Myocyte (in vitro differentiated cells): ENCODE results near the gene TFPI. TPM values are rescaled to one million over a fixed set of nuclear protein-coding genes. Genes with fewer than 3 reads are reported as not detected.

Experiments
- DNase-seq: peaks from one replicate; pipeline ENCODE4 v3.0.0-alpha.2; 2012; ENCODE audit warnings: low read depth
- total RNA-seq: library from RNA; depleted of rRNA; stranded (reverse); fragments of >200 nt; gene quantifications from 2 replicates; pipeline ENCODE4 v1.2.3, GENCODE V29; 2014

The TFPI gene
- total RNA-seq, 1 donor from 2014 or later, result 151 TPM

DNA sequence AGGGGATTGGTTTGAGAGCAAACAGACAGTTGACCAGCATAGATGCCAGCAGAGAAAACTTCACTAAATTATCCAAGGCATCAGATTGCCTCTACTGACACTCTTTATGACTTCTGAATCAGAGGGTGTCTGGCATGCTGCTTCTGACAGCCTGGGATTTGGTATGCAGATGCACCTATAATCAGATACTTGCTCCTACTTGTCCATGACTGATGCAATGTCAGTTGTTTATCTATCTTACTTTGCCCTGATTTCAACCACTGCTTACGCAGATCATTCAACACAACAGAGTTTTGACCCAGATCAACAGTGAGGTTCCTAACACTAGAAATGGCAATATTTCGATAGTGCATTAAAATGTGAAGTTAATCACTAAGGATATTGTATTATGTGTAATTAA lies 83.5 kb downstream of the TFPI start:
- no peak for DNase-seq

DNA sequence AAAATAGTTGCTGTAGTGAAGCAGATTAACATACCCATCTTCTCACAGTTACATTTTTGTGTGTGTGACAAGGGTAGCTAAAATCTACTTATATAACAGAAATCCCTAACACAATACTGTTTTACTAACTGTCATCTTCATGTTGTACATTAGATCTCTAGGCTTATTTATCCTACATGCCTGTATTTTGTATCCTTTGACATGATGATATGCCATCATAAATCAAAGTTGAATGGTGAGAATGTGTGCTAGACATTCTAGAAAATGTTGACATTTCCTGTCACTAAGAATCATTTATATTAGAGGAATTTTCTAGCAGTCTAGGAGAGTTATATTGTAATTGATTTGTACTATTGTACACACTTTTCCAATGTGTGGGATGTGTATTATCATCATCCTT lies 84.7 kb downstream of the TFPI start:
- DNase-seq, result no peak

DNA sequence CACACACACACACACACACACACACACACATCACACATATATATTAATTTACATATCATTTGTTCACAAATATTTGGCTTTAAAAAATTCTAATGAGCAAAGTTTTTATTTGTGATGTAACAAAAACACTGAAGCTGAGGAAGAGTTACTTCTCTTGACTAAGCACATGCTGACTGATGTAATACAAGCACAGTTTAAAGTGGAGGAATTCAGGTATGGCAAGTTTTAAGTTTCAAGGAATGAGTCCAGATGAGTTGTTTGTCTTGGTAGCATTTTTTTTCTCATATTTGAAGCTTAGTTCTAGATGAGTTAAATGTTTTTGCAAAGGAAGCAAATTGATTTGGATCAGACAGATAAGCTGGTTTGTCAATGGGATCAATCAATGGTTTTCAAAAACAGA lies 86.0 kb downstream of the TFPI start:
- no peak for DNase-seq

DNA sequence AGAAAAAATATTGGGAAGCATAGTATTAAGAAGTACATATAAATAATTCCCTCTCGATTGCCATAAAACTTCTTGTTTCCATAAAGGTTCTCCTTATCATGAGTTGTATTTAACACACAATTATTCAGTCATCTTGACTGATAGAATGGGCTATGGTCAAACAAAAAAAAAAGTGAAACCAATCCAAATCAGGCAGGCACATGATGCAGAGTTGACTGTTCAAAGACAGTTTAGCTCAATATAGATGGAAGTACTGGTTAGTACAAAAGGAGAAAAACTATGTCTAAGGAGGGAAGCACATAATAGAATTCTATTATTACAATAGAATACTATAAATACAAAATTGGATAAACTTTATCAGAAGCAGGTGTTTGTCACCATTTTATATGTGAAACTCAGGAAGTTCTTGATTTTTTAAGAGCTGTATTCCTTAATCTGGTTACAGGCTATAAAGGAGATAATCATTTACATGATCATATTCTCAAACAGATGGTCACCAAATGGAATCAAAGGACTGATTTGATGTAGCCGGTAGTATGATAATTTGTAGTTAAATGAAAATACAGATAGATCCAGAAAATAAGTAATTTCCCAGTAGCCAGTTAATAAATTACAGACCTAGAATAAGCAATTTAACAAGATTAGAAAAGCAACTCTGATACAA lies 88.0 kb downstream of the TFPI start:
- DNase-seq, result no peak

DNA sequence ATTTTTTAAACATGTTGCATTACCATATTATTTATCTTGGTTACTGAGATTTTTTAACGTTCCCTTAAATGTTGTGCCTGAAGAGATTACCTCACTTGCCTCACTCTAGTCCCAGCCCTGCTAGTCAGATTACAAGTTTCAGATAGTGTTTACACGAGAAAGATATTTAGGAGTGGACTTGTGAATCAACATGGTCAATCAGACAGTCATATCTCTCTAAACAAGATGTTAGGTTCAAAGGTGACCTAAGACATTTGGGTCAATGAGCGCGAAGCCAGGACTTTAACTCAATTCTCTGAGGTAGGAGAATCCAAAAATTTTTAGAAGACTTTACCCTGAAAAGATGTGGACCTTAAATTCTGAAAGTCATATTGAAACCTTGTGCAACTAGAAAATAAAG lies 91.4 kb downstream of the TFPI start:
- no peak for DNase-seq

DNA sequence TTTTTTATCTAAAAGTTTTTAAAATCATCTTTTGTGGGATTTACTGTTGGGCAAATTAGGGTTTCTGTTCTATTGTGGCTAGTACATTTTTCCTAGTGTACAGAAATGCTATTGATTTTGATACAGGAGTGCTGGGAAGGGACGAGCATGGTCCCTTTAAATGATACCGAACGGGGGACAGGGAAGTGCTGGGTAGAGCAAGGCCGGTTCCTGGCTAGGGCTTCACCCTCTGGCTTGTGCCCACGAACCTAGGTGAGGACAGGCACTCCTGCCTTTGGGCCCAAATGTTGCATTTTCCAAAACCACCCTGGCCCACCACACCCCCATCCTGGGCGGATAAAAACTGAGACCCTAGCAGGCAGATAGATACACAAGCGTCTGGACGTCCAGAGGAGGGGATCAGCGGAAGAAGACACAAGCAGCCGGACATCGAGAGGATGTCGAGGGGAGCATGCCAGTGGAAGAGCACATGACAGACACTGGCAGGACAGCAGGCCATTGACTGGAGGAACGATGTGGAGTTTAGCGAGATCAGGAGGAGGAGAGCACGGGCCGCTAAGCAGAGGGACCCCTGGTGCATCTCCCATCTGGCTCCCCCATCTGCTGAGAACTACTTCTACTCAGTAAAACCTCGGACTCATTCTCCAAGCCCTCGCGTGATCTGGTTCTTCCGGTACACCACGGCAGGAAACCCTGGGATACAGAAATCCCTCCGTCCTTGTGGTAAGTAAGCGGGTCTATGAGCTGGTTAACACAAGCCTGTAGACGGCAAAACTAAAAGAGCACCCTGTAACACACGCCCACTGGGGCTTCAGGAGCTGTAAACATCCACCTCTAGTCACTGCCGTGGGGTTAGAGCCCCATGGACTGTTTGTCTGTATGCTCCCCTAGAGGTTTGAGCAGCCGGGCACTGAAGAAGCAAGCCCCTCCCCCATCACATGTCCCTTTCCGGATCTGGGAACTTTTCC lies 92.7 kb downstream of the TFPI start:
- DNase-seq, result no peak

DNA sequence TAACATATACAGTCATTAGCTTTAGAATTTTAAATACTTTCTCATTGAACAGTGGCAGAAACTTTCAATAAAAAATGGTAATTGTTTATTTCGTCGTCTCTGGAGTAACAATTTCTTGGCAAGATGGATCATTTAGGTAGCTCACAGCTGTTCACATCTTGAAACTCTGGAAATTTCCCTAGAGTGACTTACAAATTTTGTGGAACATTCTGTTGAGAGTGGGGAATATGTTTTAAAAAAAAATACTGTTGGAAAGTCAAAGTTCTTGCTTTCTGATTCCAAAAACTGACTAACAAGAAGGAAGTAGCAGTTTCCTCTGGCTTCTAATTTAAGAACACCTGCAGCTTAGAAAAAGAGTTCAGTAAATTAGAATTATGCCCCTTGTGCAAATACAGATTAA lies 95.0 kb downstream of the TFPI start:
- no peak for DNase-seq

DNA sequence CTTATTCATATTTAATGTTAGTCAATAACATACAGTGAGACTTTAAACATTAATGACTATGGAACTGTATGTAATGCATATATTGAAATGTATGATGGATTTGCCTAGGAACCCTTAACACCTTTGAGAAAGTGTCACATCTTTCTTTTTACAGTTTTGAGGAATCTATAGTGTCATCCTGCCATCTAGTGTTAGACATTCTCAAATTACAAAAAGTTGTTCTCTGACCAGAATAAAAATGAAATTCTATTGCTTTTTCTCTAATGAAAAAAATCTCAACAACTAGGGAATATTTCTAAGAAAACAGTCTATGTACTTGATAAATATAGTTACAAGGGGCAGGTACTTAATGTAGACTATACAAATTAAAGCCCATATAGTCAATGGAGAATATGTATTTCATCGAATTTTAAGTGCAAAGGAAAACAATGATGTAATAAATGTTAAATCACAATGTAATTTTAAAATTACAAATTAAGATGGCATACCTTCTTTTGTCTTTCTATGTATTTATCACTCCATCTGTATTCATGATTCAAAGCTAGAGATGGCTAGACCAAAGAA lies 101.1 kb downstream of the TFPI start:
- DNase-seq, result peak; percentile 52

DNA sequence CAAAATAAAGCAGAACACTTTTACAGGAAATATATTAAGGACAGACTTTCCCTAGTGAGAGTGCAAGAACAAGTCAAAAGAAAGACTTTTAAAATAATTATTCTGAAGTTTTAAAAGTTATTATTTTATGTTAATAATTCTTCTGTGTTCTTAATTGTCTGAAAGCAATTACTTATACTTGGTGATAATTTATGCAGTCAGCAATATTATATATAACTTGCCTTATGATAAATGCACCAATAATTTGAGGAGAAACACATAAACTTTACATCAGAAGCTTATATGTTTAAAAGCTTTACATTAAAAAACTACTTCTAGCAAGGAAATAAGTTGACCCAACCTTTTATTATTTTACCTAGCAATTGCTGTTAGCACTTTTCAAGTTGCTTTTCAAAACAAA lies 102.7 kb downstream of the TFPI start:
- DNase-seq, result no peak

DNA sequence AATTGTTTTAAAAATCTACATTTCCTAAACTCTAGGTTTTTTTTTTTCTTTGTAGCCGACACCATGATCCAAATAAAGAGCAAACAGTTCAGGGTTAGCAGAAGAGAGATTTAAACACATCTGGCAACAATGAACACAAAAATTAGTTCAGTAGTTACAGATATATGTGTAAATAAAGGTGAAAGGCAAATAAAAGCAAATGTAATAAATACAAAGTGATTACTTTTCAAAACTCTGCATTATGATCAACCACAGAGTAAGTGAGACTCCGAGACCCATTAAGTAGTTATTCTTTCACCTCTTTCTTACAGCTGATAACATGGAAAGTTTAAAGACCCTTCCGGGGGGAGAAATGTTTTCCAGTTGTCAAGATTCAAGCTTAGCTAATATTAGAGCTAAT lies 106.9 kb downstream of the TFPI start:
- DNase-seq, result no peak

DNA sequence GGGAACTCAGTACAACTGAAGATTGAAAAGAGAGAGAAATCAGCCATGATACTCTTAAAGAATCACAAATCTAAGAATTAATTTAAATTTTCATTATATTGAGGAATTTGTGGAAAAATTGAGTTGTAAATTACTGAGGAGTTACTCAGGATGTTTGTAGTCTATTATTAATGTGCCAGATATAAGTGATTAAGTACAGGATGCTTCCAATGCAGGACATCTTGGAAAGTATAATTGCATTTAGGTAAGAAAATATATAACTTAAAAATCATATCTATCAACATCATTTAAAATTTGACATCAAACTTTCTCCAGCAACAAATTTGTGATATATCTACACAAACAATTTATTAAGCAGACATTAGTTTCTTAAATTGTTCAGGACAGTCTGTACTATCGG lies 107.5 kb downstream of the TFPI start:
- no peak for DNase-seq

DNA sequence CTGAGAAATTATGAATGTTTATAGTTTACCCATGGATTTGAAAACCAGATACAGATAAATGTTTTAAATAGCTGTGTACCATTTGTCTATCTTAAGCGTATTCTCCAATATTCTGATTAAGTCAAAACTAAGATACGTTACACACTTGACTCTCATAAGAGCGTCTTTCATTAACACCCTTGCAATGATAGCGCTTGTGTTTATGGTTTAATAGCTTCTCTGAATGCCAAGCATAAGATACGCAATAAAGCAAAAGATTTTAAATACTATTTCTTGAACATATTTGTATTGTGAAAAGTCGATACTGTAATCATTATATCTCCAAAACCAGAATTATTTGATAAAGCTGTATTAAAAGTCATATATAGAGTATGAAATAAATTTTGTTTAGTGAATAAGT lies 109.2 kb downstream of the TFPI start:
- DNase-seq, result no peak

DNA sequence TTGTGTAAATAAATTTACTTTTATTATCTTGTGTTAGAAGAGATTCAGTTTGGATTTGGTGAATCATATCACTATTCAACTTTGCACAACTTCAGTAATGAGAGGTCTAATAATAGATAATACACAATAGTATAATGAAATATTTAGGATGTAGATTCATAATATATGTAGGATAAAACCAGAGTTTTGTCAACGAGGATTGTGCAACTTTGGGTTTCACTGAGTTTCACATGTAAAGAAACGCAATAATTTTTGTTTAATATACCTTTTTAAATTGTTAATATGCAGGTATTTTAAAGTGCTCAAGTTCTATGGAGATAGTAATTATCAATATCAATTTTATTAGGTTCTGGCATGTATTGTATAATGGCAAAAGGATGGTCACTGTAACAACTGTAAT lies 111.5 kb downstream of the TFPI start:
- no peak for DNase-seq

DNA sequence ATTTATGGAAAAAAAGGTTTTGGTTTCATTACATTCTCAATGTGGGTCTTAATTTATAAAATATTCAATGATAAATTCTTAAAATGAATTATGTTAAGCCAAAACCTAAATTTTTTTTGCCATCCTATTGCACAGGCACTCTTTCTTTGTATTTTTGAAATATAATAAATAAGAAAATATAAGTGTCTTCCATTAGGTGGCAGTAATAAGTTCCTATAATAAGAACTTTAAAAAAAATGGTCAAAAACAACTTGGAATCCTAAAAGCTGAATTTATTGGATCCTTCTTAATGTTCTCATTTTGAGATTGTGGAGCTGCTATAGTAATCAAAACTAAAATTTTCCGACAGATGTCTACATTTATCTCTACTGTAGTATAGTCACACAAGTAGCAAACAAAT lies 111.9 kb downstream of the TFPI start:
- DNase-seq, result no peak

DNA sequence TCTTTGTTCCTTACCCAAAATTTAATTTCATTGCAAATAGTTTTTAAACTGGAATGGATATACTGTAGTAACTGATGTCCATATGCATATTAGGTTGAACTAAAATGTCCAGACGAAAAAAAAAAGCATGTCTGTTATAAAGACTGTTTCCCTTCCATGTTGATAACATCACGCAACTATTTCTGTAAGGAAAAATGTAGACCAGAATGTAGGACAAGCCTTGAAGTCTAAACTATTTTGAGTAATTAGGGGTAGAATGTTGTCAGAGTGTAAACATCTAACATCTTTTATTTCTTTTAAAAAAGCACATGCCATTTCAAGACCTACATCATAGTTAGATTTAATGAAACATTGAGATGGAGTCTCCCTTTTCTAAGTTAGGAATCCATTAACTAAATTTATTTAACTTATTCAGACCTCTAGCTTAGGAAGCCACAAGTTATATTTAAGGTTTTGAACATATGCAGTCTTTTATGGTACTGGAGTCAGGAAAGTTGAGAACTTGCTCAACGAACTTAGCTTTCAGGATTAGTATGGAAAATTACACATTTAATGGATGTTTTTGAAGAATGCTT lies 114.0 kb downstream of the TFPI start:
- DNase-seq, result no peak

DNA sequence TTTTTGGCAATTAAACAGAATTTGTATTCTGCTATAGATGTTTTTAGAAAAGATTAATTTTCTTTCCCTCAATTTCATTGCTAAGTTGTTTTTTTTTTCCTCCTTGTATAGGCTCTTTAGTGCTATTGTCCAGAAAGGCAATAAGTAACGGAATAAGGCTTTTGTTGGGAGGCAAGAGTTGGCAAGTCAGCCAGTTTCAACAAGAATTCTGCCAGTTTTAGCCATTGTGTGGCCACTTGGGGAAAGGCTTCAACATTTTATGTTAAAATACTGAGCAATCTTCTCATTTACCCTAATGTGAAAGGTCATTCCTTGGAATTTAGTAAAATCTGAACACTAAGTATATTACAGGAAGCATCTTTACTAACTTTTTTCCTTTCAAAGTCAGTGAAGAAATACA lies 115.8 kb downstream of the TFPI start:
- no peak for DNase-seq

DNA sequence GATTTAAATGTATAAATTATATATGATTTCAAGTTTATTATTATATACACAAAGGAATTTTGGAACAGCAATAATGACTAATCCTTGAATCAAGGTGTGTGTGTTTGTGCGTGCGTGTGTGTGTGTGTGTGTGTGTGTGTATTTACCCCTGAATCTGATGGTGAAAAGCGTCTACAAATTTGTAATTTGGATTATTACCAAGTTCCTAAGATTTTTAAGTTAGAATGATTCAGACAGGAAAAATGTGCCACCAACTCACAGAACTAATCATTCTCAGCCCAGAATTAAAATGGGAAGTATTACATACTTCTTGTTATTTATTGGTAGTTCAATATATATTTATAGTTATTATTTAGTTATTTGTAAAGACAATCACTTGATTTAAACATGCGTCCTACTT lies 118.5 kb downstream of the TFPI start:
- no peak for DNase-seq

DNA sequence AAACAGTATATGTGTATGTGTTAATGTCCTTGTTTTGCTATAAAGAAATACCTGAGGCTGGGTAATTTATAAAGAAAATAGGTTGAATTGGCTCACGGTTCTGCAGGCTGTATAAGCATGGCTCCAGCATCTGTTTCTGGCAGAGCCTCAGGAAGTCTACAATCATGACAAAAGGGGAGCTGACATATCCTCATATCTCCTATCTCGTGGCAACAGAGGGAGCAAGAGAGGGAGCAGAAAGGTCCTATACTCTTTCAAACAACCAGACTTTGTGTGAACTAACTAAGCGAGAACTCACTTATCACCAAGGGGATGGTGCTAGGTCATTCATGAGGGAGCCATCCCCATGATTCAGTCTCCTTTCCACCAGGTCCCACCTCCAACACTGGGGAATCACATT lies 119.2 kb downstream of the TFPI start:
- DNase-seq, result no peak

DNA sequence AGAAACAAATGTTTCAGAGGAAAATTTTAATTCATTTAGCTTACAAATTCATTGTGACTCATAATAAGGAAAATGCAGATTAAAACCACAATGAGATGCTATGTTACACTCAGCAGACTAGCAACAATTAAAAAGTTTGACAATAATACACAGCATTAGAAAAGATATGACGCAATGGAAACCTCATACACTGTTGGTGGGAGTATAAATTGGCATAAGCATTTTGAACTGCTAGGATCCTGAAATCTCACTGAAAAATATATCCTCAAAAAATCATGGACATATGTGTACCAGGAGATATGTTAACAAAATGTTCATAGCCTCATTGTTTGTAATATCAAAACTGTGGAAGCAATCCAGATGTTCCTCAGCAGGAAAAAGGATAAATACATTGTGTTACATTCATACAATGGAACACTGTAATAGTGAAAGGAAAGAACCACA lies 119.9 kb downstream of the TFPI start:
- DNase-seq, result peak; percentile 11

DNA sequence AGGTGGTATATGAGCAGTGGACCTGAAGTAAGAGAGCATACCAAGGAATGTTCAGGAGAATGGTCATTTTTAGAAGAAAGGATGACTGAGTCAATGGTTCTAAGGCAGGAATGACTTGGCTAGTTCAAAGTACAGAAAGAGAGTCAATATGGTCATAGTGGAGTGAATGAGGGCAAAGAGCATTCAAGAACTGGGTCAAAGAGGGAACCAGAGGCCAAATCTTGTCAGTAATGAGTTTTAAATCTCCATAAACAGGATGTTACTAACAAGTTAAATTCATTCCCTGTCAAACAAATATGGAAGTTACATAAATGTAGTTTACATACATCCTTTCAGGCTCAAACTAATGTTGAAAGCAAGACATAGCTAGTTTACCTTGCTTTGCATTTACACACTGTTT lies 122.3 kb downstream of the TFPI start:
- DNase-seq, result no peak

DNA sequence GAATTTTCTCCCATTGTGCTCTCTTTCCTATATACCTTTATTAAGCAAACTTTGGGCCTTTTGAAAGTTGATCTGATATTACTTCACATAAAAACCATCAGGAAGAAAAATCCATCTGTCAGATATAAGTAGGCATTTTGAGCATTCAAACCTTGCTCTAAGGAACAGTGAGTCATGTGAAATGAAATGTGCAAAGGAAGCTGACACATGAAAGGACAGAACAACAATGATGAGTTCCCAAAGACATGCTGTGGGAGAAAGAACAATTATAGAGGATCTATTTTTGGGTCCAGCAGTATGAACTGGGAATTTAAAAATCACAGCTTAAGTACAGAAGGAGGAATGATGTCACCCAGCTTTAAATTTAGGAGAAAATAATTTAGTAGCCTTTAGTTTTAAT lies 124.2 kb downstream of the TFPI start:
- DNase-seq, result peak; percentile 84

DNA sequence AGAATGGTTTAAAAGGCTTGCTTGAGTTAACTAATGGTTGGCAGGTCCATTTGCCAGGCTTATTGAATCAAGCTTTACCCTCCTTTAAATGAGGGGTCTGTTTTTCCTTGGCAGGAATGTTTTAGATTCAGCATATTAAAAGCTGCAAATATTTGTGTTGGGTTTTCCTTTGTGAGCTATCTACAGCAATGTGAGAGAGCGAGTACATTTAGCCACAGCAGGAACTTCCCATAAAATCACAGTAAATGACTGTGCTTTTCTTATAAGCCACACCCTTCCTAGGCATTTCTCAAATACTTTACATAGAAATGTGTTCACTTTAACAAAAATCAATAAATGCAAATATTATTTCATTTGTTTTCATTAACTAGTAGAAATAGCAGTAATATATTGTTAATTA lies 130.1 kb downstream of the TFPI start:
- no peak for DNase-seq
